GM12864 (cell line): ENCODE results near the gene CSPG5.

Experiments used
- DNase-seq: peaks from one replicate; pipeline ENCODE4 v3.0.0-alpha.2; 2011; ENCODE audit warnings: low read depth
- H3K4me3 ChIP-seq: 2 replicates; pipeline ENCODE4 v1.5.1; 2011; ENCODE audit warnings: mild to moderate bottlenecking, low read depth, low read length, control low read depth
- TF ChIP-seq, protein P1 (sequence below): IDR thresholded peaks from 2 replicates; pipeline ENCODE4 v1.5.1; 2011; ENCODE audit warnings: low read depth, mild to moderate bottlenecking, moderate library complexity, low read length, control low read depth, inconsistent platforms; ENCODE audit errors: missing control alignments

Gene CSPG5

GRCh38 chr3:47579875-47580274 is 1.2 kb upstream of the CSPG5 start:
- no peak for DNase-seq
- H3K4me3 ChIP-seq = no peak overlapping the region
- TF ChIP-seq, protein P1, sequence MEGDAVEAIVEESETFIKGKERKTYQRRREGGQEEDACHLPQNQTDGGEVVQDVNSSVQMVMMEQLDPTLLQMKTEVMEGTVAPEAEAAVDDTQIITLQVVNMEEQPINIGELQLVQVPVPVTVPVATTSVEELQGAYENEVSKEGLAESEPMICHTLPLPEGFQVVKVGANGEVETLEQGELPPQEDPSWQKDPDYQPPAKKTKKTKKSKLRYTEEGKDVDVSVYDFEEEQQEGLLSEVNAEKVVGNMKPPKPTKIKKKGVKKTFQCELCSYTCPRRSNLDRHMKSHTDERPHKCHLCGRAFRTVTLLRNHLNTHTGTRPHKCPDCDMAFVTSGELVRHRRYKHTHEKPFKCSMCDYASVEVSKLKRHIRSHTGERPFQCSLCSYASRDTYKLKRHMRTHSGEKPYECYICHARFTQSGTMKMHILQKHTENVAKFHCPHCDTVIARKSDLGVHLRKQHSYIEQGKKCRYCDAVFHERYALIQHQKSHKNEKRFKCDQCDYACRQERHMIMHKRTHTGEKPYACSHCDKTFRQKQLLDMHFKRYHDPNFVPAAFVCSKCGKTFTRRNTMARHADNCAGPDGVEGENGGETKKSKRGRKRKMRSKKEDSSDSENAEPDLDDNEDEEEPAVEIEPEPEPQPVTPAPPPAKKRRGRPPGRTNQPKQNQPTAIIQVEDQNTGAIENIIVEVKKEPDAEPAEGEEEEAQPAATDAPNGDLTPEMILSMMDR = no peak

DNA sequence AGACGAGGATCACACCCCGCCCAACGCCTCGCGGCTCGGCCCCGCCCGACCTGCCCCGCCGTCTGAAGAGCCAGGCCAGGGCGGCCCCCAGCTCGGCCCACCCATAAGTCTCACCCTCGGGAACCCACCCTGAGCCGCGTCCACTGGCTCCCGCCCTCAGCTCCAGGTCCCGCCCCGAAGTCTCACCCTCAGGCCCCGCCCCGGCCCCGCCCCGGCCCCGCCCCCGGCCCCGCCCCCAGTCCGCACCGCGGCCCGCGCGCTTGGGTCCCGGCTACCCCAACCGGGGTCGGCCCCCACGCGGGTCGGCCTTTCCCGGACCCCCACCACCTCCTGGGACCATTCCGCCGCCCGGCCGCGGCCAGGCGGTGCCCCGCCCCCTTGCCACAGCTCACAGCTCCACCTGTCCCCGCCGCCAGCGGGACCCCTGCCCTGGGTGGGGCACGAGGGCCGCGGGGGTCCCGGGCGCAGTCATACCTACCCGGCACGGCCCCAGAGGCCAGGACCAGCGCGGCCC is 489 bp downstream of the CSPG5 start:
- DNase-seq = no peak
- H3K4me3 ChIP-seq = peak overlapping the region; percentile 62
- TF ChIP-seq, protein P1 = no peak

- no peak for DNase-seq
- H3K4me3 ChIP-seq = peak overlapping the region; percentile 62; the same call in 1 of the 2 replicates
- TF ChIP-seq, protein P1 = no peak
Observed at GRCh38 chr3:47577583-47578118, 1.0 kb downstream of the CSPG5 start.

- H3K4me3 ChIP-seq = no peak overlapping the region
- TF ChIP-seq, protein P1 = no peak
- DNase-seq = no peak
Observed at GRCh38 chr3:47573190-47574172, 5.2 kb downstream of the CSPG5 start.

- TF ChIP-seq, protein P1 = no peak
- no peak for DNase-seq
- H3K4me3 ChIP-seq = no peak overlapping the region
Observed at GRCh38 chr3:47571391-47572175, 7.1 kb downstream of the CSPG5 start.

DNA sequence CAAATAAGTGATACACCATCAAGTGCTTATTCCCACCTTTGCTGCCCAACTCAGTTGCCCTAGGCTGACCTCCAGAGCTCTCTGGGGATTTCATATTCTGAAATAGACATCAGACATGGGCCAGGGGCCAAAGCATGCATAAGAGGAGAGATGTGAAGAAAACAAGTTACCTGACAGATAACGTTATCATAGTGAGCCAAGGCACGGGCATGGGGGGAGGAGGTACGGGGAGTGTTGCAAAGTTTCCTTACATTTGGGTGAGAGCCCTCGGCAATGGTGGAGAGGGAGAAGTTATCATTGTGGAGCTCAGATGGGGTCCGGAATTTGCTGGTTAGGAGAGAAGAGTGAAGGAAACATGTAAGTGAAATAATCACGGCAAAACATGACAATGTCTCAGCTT is 9.8 kb downstream of the CSPG5 start:
- TF ChIP-seq, protein P1 = no peak
- no peak for DNase-seq
- no peak overlapping the region for H3K4me3 ChIP-seq
